ENCODE results near the gene PRKD1.
"Not testable (repeated sequence)": the region's sequence is repeated elsewhere in the genome, so short reads cannot be mapped to it uniquely, and the experiment has no call there.

PRKD1 gene

GRCh38 chr14:29734732-29735131 lies 192.9 kb downstream of the PRKD1 start:
- no peak overlapping the region for H3K9ac ChIP-seq (ENCODE audit: low read length)
- peaks cover 16% of the 10 kb centered on the region for H3K4me1 ChIP-seq (ENCODE audit: control insufficient read depth, low read depth, low read length)
- H3K4me3 ChIP-seq (ENCODE audit: low read length), result no peak overlapping the region
- no peaks in the 10 kb centered on the region for H3K36me3 ChIP-seq (ENCODE audit: control insufficient read depth, low read depth, low read length)
- no peaks in the 10 kb centered on the region for H3K9me3 ChIP-seq (ENCODE audit: control insufficient read depth, low read depth, low read length)
- no peak overlapping the region for H3K27ac ChIP-seq (ENCODE audit: low read length)
- H3K27me3 ChIP-seq (ENCODE audit: control insufficient read depth, insufficient read depth, low read length), result no peaks in the 10 kb centered on the region

DNA sequence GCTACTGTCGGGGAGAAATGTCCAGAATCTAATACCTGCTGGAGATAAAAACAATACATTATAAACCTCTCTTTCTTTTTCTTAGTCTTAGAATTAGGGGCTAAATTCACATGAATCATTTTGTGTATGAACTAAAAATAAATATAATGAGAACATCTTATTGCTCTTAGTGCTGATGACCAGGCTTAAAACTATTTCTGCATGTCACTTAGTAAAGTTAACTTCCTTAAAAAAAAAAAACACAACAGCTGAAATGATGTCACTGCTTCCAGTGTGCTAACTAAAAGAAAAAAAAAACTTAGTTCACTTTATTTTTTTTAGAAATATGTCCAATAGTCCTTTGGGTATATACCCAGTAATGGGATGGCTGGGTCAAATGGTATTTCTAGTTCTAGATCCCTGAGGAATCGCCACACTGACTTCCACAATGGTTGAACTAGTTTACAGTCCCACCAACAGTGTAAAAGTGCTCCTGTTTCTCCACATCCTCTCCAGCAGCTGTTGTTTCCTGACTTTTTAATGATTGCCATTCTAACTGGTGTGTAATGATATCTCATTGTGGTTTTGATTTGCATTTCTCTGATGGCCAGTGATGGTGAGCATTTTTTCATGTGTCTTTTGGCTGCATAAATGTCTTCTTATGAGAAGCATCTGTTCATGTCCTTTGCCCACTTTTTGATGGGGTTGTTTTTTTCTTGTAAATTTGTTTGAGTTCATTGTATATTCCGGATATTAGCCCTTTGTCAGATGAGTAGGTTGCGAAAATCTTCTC lies 200.9 kb downstream of the PRKD1 start:
- H3K9ac ChIP-seq (ENCODE audit: low read length); H3K36me3 ChIP-seq (ENCODE audit: control insufficient read depth, low read depth, low read length); H3K9me3 ChIP-seq (ENCODE audit: control insufficient read depth, low read depth, low read length); H3K4me3 ChIP-seq (ENCODE audit: low read length); H3K27ac ChIP-seq (ENCODE audit: low read length); H3K27me3 ChIP-seq (ENCODE audit: control insufficient read depth, insufficient read depth, low read length); H3K4me1 ChIP-seq (ENCODE audit: control insufficient read depth, low read depth, low read length): not testable (repeated sequence)

DNA sequence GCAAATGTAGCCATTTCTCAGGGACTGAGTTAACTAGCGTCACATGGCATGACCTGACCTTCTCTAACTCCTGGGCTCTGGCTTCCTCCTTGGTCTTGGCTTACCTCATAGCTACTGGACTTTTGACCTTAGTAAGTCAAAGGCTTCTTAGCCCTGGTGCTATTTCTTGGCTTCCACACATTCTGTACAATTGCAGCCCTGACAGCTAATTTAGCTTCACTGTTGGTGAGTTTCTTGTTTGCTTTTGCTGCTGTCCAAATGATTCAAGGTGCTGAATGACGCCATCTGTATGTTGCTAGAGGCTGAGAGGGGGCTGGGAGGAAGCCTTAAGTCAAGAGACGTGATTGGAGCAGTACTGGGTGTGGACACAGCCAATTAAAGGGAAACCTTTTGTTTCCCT lies 202.7 kb downstream of the PRKD1 start:
- Histone ChIP-seq H3K4me1 (ENCODE audit: control insufficient read depth, low read depth, low read length) (peaks cover 11% of the 10 kb centered on the region), H3K9ac (ENCODE audit: low read length) (no peak overlapping the region), H3K36me3 (ENCODE audit: control insufficient read depth, low read depth, low read length) (no peaks in the 10 kb centered on the region), H3K9me3 (ENCODE audit: control insufficient read depth, low read depth, low read length) (no peaks in the 10 kb centered on the region), H3K4me3 (ENCODE audit: low read length) (no peak overlapping the region), H3K27me3 (ENCODE audit: control insufficient read depth, insufficient read depth, low read length) (no peaks in the 10 kb centered on the region), H3K27ac (ENCODE audit: low read length) (no peak overlapping the region)

DNA sequence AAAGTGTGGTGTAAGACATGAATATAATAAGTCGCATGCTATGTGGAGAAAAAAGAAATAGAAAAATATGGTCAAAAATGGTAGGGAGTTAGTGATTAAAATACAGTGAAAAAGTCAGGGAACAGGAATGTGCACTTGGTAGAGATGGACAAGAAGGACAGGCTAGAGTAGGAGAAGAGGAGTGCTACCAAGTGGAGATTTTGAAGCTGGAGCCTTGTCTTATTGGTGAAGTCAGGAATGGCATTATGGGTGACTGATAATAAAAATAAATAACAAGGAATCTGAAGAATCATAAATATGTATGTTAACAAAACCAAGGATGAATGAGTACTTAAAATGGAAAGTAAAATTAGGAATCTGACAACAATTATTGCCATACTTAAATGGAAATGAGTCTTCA lies 204.8 kb downstream of the PRKD1 start:
- peaks cover 11% of the 10 kb centered on the region for H3K4me1 ChIP-seq (ENCODE audit: control insufficient read depth, low read depth, low read length)
- no peak overlapping the region for H3K9ac ChIP-seq (ENCODE audit: low read length)
- no peaks in the 10 kb centered on the region for H3K27me3 ChIP-seq (ENCODE audit: control insufficient read depth, insufficient read depth, low read length)
- H3K4me3 ChIP-seq (ENCODE audit: low read length), result no peak overlapping the region
- no peaks in the 10 kb centered on the region for H3K36me3 ChIP-seq (ENCODE audit: control insufficient read depth, low read depth, low read length)
- H3K27ac ChIP-seq (ENCODE audit: low read length), result no peak overlapping the region
- no peaks in the 10 kb centered on the region for H3K9me3 ChIP-seq (ENCODE audit: control insufficient read depth, low read depth, low read length)

- Histone ChIP-seq H3K9me3 (ENCODE audit: control insufficient read depth, low read depth, low read length) (no peaks in the 10 kb centered on the region), H3K27me3 (ENCODE audit: control insufficient read depth, insufficient read depth, low read length) (no peaks in the 10 kb centered on the region), H3K4me1 (ENCODE audit: control insufficient read depth, low read depth, low read length) (peaks cover 11% of the 10 kb centered on the region), H3K9ac (ENCODE audit: low read length) (no peak overlapping the region), H3K27ac (ENCODE audit: low read length) (no peak overlapping the region), H3K4me3 (ENCODE audit: low read length) (no peak overlapping the region), H3K36me3 (ENCODE audit: control insufficient read depth, low read depth, low read length) (no peaks in the 10 kb centered on the region)
These were observed 206.1 kb downstream of the PRKD1 start for GRCh38 chr14:29721586-29721985.

DNA sequence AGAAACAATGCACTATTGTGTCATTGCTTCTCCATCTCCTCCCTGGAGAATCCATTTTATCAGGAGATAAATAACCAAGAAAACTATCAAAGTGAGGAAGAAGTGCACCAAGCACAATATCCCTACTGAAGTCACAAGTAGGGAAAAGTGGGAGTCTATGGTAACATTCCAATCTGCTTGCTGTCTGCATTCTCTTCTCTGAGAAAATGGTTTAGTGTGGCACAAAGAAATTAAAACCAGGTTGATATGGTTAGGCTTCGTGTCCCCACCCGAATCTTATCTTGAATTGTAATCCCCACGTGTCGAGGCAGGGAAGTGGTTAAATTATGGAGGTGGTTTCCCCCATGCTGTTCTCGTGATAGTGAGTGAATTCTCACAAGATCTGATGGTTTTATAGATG lies 209.7 kb downstream of the PRKD1 start:
- peaks cover 7% of the 10 kb centered on the region for H3K4me1 ChIP-seq (ENCODE audit: control insufficient read depth, low read depth, low read length)
- no peaks in the 10 kb centered on the region for H3K27me3 ChIP-seq (ENCODE audit: control insufficient read depth, insufficient read depth, low read length)
- H3K9ac ChIP-seq (ENCODE audit: low read length), result no peak overlapping the region
- no peaks in the 10 kb centered on the region for H3K9me3 ChIP-seq (ENCODE audit: control insufficient read depth, low read depth, low read length)
- H3K27ac ChIP-seq (ENCODE audit: low read length), result no peak overlapping the region
- no peak overlapping the region for H3K4me3 ChIP-seq (ENCODE audit: low read length)
- no peaks in the 10 kb centered on the region for H3K36me3 ChIP-seq (ENCODE audit: control insufficient read depth, low read depth, low read length)

DNA sequence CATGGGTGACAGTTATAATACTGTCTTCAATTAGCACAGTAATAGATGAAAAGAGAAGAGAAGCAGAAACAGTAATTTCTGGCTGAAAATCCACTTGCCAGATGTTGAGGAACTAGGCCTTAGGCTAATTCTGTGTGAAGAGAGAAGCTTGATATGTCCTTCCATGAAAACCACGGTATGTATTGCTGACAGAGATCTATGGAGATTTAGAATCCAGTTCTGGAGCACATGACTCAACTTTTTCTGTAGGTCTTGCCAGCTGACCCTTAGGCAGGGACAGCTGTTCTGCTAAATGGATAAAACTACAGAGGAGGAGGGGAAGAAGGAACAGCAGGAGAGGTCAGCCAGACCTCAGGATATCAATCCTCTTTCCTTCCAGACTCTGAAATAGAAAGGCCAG lies 211.5 kb downstream of the PRKD1 start:
- no peaks in the 10 kb centered on the region for H3K9me3 ChIP-seq (ENCODE audit: control insufficient read depth, low read depth, low read length)
- no peak overlapping the region for H3K27ac ChIP-seq (ENCODE audit: low read length)
- H3K4me3 ChIP-seq (ENCODE audit: low read length), result no peak overlapping the region
- no peaks in the 10 kb centered on the region for H3K27me3 ChIP-seq (ENCODE audit: control insufficient read depth, insufficient read depth, low read length)
- no peaks in the 10 kb centered on the region for H3K4me1 ChIP-seq (ENCODE audit: control insufficient read depth, low read depth, low read length)
- no peak overlapping the region for H3K9ac ChIP-seq (ENCODE audit: low read length)
- no peaks in the 10 kb centered on the region for H3K36me3 ChIP-seq (ENCODE audit: control insufficient read depth, low read depth, low read length)

GRCh38 chr14:29712601-29713000 lies 215.0 kb downstream of the PRKD1 start:
- no peak overlapping the region for H3K27ac ChIP-seq (ENCODE audit: low read length)
- no peaks in the 10 kb centered on the region for H3K4me1 ChIP-seq (ENCODE audit: control insufficient read depth, low read depth, low read length)
- no peak overlapping the region for H3K4me3 ChIP-seq (ENCODE audit: low read length)
- H3K9me3 ChIP-seq (ENCODE audit: control insufficient read depth, low read depth, low read length), result no peaks in the 10 kb centered on the region
- H3K27me3 ChIP-seq (ENCODE audit: control insufficient read depth, insufficient read depth, low read length), result no peaks in the 10 kb centered on the region
- H3K9ac ChIP-seq (ENCODE audit: low read length), result no peak overlapping the region
- H3K36me3 ChIP-seq (ENCODE audit: control insufficient read depth, low read depth, low read length), result no peaks in the 10 kb centered on the region

- no peaks in the 10 kb centered on the region for H3K9me3 ChIP-seq (ENCODE audit: control insufficient read depth, low read depth, low read length)
- H3K4me3 ChIP-seq (ENCODE audit: low read length), result no peak overlapping the region
These were observed 217.6 kb downstream of the PRKD1 start for GRCh38 chr14:29710015-29710414.

GRCh38 chr14:29709490-29709889 lies 218.2 kb downstream of the PRKD1 start:
- Histone ChIP-seq H3K4me1 (ENCODE audit: control insufficient read depth, low read depth, low read length) (no peaks in the 10 kb centered on the region), H3K36me3 (ENCODE audit: control insufficient read depth, low read depth, low read length) (no peaks in the 10 kb centered on the region), H3K4me3 (ENCODE audit: low read length) (no peak overlapping the region), H3K27ac (ENCODE audit: low read length) (no peak overlapping the region), H3K9me3 (ENCODE audit: control insufficient read depth, low read depth, low read length) (no peaks in the 10 kb centered on the region), H3K9ac (ENCODE audit: low read length) (no peak overlapping the region), H3K27me3 (ENCODE audit: control insufficient read depth, insufficient read depth, low read length) (no peaks in the 10 kb centered on the region)

More at GRCh38 chr14:29710015-29710414, 217.6 kb downstream of the PRKD1 start:
- Histone ChIP-seq H3K36me3 (ENCODE audit: control insufficient read depth, low read depth, low read length) (no peaks in the 10 kb centered on the region), H3K27ac (ENCODE audit: low read length) (no peak overlapping the region), H3K27me3 (ENCODE audit: control insufficient read depth, insufficient read depth, low read length) (no peaks in the 10 kb centered on the region), H3K9ac (ENCODE audit: low read length) (no peak overlapping the region), H3K4me1 (ENCODE audit: control insufficient read depth, low read depth, low read length) (no peaks in the 10 kb centered on the region)

- H3K4me3 ChIP-seq (ENCODE audit: low read length), result no peak overlapping the region
- no peaks in the 10 kb centered on the region for H3K4me1 ChIP-seq (ENCODE audit: control insufficient read depth, low read depth, low read length)
- H3K36me3 ChIP-seq (ENCODE audit: control insufficient read depth, low read depth, low read length), result no peaks in the 10 kb centered on the region
- no peak overlapping the region for H3K27ac ChIP-seq (ENCODE audit: low read length)
- H3K9me3 ChIP-seq (ENCODE audit: control insufficient read depth, low read depth, low read length), result no peaks in the 10 kb centered on the region
- H3K27me3 ChIP-seq (ENCODE audit: control insufficient read depth, insufficient read depth, low read length), result no peaks in the 10 kb centered on the region
- no peak overlapping the region for H3K9ac ChIP-seq (ENCODE audit: low read length)
These were observed 220.9 kb downstream of the PRKD1 start for GRCh38 chr14:29706700-29707099.

- H3K27ac ChIP-seq (ENCODE audit: low read length), result no peak overlapping the region
- no peak overlapping the region for H3K9ac ChIP-seq (ENCODE audit: low read length)
- no peaks in the 10 kb centered on the region for H3K27me3 ChIP-seq (ENCODE audit: control insufficient read depth, insufficient read depth, low read length)
- H3K9me3 ChIP-seq (ENCODE audit: control insufficient read depth, low read depth, low read length), result no peaks in the 10 kb centered on the region
- H3K36me3 ChIP-seq (ENCODE audit: control insufficient read depth, low read depth, low read length), result no peaks in the 10 kb centered on the region
- no peaks in the 10 kb centered on the region for H3K4me1 ChIP-seq (ENCODE audit: control insufficient read depth, low read depth, low read length)
- H3K4me3 ChIP-seq (ENCODE audit: low read length), result no peak overlapping the region
These were observed 221.8 kb downstream of the PRKD1 start for GRCh38 chr14:29705801-29706200.
